ENCODE data around the gene TMEM135.
"Not testable (repeated sequence)": the region's sequence is repeated elsewhere in the genome, so short reads cannot be mapped to it uniquely, and the experiment has no call there.

The TMEM135 gene

DNA sequence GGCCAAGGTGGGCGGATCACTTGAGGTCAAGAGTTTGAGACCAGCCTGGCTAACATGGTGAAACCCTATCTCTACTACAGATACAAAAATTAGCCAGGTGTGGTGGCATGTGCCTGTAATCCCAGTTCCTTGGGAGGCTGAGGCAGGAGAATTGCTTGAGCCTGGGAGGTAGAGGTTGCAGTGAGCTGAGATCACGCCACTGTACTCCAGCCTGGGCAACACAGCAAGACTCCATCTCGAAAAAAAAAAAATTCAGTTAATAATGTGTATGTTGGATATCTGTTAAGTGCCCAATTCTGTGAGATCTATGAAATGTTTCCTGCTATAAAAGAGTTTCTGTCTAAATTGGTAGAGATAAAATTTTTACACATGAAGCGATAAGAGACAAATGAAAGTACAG lies 45.4 kb upstream of the TMEM135 start:
- H2BK5ac ChIP-seq (ENCODE audit: low read length); H3K23ac ChIP-seq (ENCODE audit: low read length); H3K79me2 ChIP-seq (ENCODE audit: control insufficient read depth, insufficient read depth, low read length); H2BK120ac ChIP-seq (ENCODE audit: low read depth, low read length); H3K36me3 ChIP-seq (ENCODE audit: control insufficient read depth, insufficient read depth, low read length); H3K9ac ChIP-seq (ENCODE audit: low read length); H3K4me3 ChIP-seq (ENCODE audit: low read length); H3K79me1 ChIP-seq (ENCODE audit: low read length); H3K4me2 ChIP-seq (ENCODE audit: low read length); H3K4ac ChIP-seq (ENCODE audit: low read depth, low read length); H3K18ac ChIP-seq (ENCODE audit: low read length); H3K27ac ChIP-seq (ENCODE audit: low read depth, low read length); H3K56ac ChIP-seq (ENCODE audit: low read length); H4K8ac ChIP-seq (ENCODE audit: low read depth, low read length); H2AK5ac ChIP-seq (ENCODE audit: low read length); H4K5ac ChIP-seq (ENCODE audit: low read length); DNase-seq; H3K27me3 ChIP-seq (ENCODE audit: insufficient read depth, low read length, poor library complexity): not testable (repeated sequence)
- Histone ChIP-seq H2BK15ac (replicated peaks; ENCODE audit: low read depth) (peak overlapping the region; percentile 57), H3K4me1 (ENCODE audit: control insufficient read depth, low read depth, low read length) (peaks cover 11% of the 10 kb centered on the region)
- no CpG with 5 or more reads among the region's 4 CpGs for WGBS (ENCODE audit: extremely low coverage, insufficient coverage, low lambda C conversion rate)

- Histone ChIP-seq H3K36me3 (ENCODE audit: control insufficient read depth, insufficient read depth, low read length) (no peaks in the 10 kb centered on the region), H3K18ac (ENCODE audit: low read length) (peak overlapping the region; percentile 80), H3K27me3 (ENCODE audit: insufficient read depth, low read length, poor library complexity) (no peaks in the 10 kb centered on the region), H3K27ac (ENCODE audit: low read depth, low read length) (peak overlapping the region; percentile 55), H3K4ac (ENCODE audit: low read depth, low read length) (no peak overlapping the region), H3K23ac (ENCODE audit: low read length) (no peak overlapping the region), H3K4me2 (ENCODE audit: low read length) (no peak overlapping the region), H3K9ac (ENCODE audit: low read length) (peak overlapping the region; percentile 7), H3K79me1 (ENCODE audit: low read length) (no peaks in the 10 kb centered on the region), H3K4me3 (ENCODE audit: low read length) (no peak overlapping the region), H2BK120ac (ENCODE audit: low read depth, low read length) (no peak overlapping the region), H3K56ac (ENCODE audit: low read length) (peak overlapping the region; percentile 17), H2BK5ac (ENCODE audit: low read length) (peak overlapping the region; percentile 24), H3K4me1 (ENCODE audit: control insufficient read depth, low read depth, low read length) (peaks cover 12% of the 10 kb centered on the region), H4K8ac (ENCODE audit: low read depth, low read length) (no peak overlapping the region), H2AK5ac (ENCODE audit: low read length) (no peak overlapping the region), H4K5ac (ENCODE audit: low read length) (no peak overlapping the region), H3K79me2 (ENCODE audit: control insufficient read depth, insufficient read depth, low read length) (no peaks in the 10 kb centered on the region), H2BK15ac (replicated peaks; ENCODE audit: low read depth) (peak overlapping the region; percentile 92)
- no CpG with 5 or more reads among the region's 3 CpGs for WGBS (ENCODE audit: extremely low coverage, insufficient coverage, low lambda C conversion rate)
- peak; percentile 84 for DNase-seq
Measured at GRCh38 chr11:86993031-86993430, 44.7 kb upstream of the TMEM135 start.

GRCh38 chr11:86996953-86997570 lies 40.7 kb upstream of the TMEM135 start:
- Histone ChIP-seq H2BK120ac (ENCODE audit: low read depth, low read length) (peak overlapping the region; percentile 98), H3K27ac (ENCODE audit: low read depth, low read length) (peak overlapping the region; percentile 90), H2BK5ac (ENCODE audit: low read length) (peak overlapping the region; percentile 98), H4K8ac (ENCODE audit: low read depth, low read length) (peak overlapping the region; percentile 39), H3K4me2 (ENCODE audit: low read length) (no peak overlapping the region), H3K79me1 (ENCODE audit: low read length) (no peaks in the 10 kb centered on the region), H3K9ac (ENCODE audit: low read length) (peak overlapping the region; percentile 48), H4K5ac (ENCODE audit: low read length) (peak overlapping the region; percentile 94), H3K4me3 (ENCODE audit: low read length) (no peak overlapping the region), H3K36me3 (ENCODE audit: control insufficient read depth, insufficient read depth, low read length) (no peaks in the 10 kb centered on the region), H3K18ac (ENCODE audit: low read length) (peak overlapping the region; percentile 94), H3K27me3 (ENCODE audit: insufficient read depth, low read length, poor library complexity) (no peaks in the 10 kb centered on the region), H3K79me2 (ENCODE audit: control insufficient read depth, insufficient read depth, low read length) (no peaks in the 10 kb centered on the region), H3K23ac (ENCODE audit: low read length) (no peak overlapping the region), H2AK5ac (ENCODE audit: low read length) (peak overlapping the region; percentile 52), H3K4ac (ENCODE audit: low read depth, low read length) (peak overlapping the region; percentile 79), H2BK15ac (replicated peaks; ENCODE audit: low read depth) (no peak overlapping the region), H3K4me1 (ENCODE audit: control insufficient read depth, low read depth, low read length) (peaks cover 13% of the 10 kb centered on the region), H3K56ac (ENCODE audit: low read length) (peak overlapping the region; percentile 85)
- peak; percentile 80 for DNase-seq
- no CpG with 5 or more reads among the region's 1 CpG for WGBS (ENCODE audit: extremely low coverage, insufficient coverage, low lambda C conversion rate)

GRCh38 chr11:86999388-86999787 lies 38.3 kb upstream of the TMEM135 start:
- Histone ChIP-seq H3K79me2 (ENCODE audit: control insufficient read depth, insufficient read depth, low read length) (no peaks in the 10 kb centered on the region), H2BK15ac (replicated peaks; ENCODE audit: low read depth) (peak overlapping the region; percentile 59), H2BK5ac (ENCODE audit: low read length) (peak overlapping the region; percentile 91), H3K36me3 (ENCODE audit: control insufficient read depth, insufficient read depth, low read length) (no peaks in the 10 kb centered on the region), H4K5ac (ENCODE audit: low read length) (peak overlapping the region; percentile 5), H4K8ac (ENCODE audit: low read depth, low read length) (peak overlapping the region; percentile 43), H3K18ac (ENCODE audit: low read length) (peak overlapping the region; percentile 99), H3K4me3 (ENCODE audit: low read length) (no peak overlapping the region), H2AK5ac (ENCODE audit: low read length) (peak overlapping the region; percentile 5), H2BK120ac (ENCODE audit: low read depth, low read length) (peak overlapping the region; percentile 100), H3K27me3 (ENCODE audit: insufficient read depth, low read length, poor library complexity) (no peaks in the 10 kb centered on the region), H3K9ac (ENCODE audit: low read length) (peak overlapping the region; percentile 4), H3K4me1 (ENCODE audit: control insufficient read depth, low read depth, low read length) (peaks cover 11% of the 10 kb centered on the region), H3K27ac (ENCODE audit: low read depth, low read length) (peak overlapping the region; percentile 92), H3K23ac (ENCODE audit: low read length) (no peak overlapping the region), H3K56ac (ENCODE audit: low read length) (peak overlapping the region; percentile 75), H3K4me2 (ENCODE audit: low read length) (no peak overlapping the region), H3K4ac (ENCODE audit: low read depth, low read length) (peak overlapping the region; percentile 100), H3K79me1 (ENCODE audit: low read length) (no peaks in the 10 kb centered on the region)
- WGBS (ENCODE audit: extremely low coverage, insufficient coverage, low lambda C conversion rate): no CpG with 5 or more reads among the region's 1 CpG
- DNase-seq: no peak

- Histone ChIP-seq H3K9ac (ENCODE audit: low read length) (peak overlapping the region; percentile 44), H3K79me2 (ENCODE audit: control insufficient read depth, insufficient read depth, low read length) (no peaks in the 10 kb centered on the region), H3K23ac (ENCODE audit: low read length) (peak overlapping the region; percentile 10), H2BK120ac (ENCODE audit: low read depth, low read length) (peak overlapping the region; percentile 100), H3K4me2 (ENCODE audit: low read length) (peak overlapping the region; percentile 7), H3K27me3 (ENCODE audit: insufficient read depth, low read length, poor library complexity) (no peaks in the 10 kb centered on the region), H3K79me1 (ENCODE audit: low read length) (no peaks in the 10 kb centered on the region), H4K8ac (ENCODE audit: low read depth, low read length) (no peak overlapping the region), H4K5ac (ENCODE audit: low read length) (peak overlapping the region; percentile 61), H3K36me3 (ENCODE audit: control insufficient read depth, insufficient read depth, low read length) (no peaks in the 10 kb centered on the region), H2AK5ac (ENCODE audit: low read length) (peak overlapping the region; percentile 91), H2BK5ac (ENCODE audit: low read length) (peak overlapping the region; percentile 99), H3K4me1 (ENCODE audit: control insufficient read depth, low read depth, low read length) (peaks cover 11% of the 10 kb centered on the region), H3K56ac (ENCODE audit: low read length) (peak overlapping the region; percentile 83), H2BK15ac (replicated peaks; ENCODE audit: low read depth) (peak overlapping the region; percentile 59), H3K4me3 (ENCODE audit: low read length) (no peak overlapping the region), H3K27ac (ENCODE audit: low read depth, low read length) (peak overlapping the region; percentile 92), H3K18ac (ENCODE audit: low read length) (peak overlapping the region; percentile 99), H3K4ac (ENCODE audit: low read depth, low read length) (peak overlapping the region; percentile 100)
- DNase-seq: peak; percentile 100
- WGBS (ENCODE audit: extremely low coverage, insufficient coverage, low lambda C conversion rate): no CpG with 5 or more reads among the region's 5 CpGs
Measured at GRCh38 chr11:86999859-87000753, 37.6 kb upstream of the TMEM135 start.
